Measurements from ENCODE around the gene FAM241B. TPM values are rescaled to one million over a fixed set of nuclear protein-coding genes. Genes with fewer than 3 reads are reported as not detected.

The FAM241B gene
- total RNA-seq, 1 experiment from 2014 or later, result 13.7 TPM

DNA sequence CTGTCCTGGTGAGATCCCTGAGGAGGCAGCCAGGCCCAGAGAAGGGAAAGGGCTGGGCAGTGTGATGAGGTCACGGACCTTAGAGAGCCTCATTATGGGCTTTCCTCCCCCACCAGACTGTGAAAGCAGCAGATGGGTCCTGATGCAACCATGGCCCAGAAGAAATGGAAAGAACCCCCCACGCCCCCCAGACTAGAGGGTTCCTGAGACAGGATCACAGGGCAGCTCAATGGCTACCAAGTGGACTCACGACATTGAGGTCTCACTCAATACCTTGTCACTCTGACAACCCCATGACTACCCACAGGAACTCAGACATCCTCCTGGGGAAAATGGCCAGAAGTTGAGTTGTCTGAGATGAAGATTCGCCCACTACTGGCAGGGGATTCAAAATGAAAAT, 36.7 kb downstream of the FAM241B start:
- Histone ChIP-seq H3K4me1 (ENCODE audit: insufficient read depth, low read length) (no peaks in the 10 kb centered on the region), H3K56ac (ENCODE audit: insufficient read length, low read depth, low read length) (no peak overlapping the region), H2BK20ac (ENCODE audit: low read depth, low read length, poor library complexity, severe bottlenecking) (no peak overlapping the region), H3K23me2 (ENCODE audit: insufficient read length, low read depth, low read length, poor library complexity, severe bottlenecking) (no peaks in the 10 kb centered on the region), H4K5ac (ENCODE audit: insufficient read length, low read depth, low read length) (no peak overlapping the region), H3K27me3 (ENCODE audit: insufficient read depth, low read length) (no peaks in the 10 kb centered on the region), H2BK12ac (ENCODE audit: insufficient read length, low read depth, low read length) (no peak overlapping the region), H3K27ac (ENCODE audit: insufficient read length, low read depth, low read length) (no peak overlapping the region), H2BK5ac (ENCODE audit: insufficient read length, low read length) (no peak overlapping the region), H2AFZ (ENCODE audit: low read length) (no peak overlapping the region), H3K18ac (ENCODE audit: insufficient read length, low read depth, low read length) (no peak overlapping the region), H3K79me2 (ENCODE audit: insufficient read depth, low read length) (no peaks in the 10 kb centered on the region), H2AK5ac (ENCODE audit: insufficient read length, low read length) (no peak overlapping the region), H3K9ac (ENCODE audit: extremely low read depth, insufficient read length, low read length) (no peak overlapping the region), H4K91ac (ENCODE audit: insufficient read length, low read depth, low read length) (no peak overlapping the region), H4K20me1 (ENCODE audit: control insufficient read depth, insufficient read depth, insufficient read length) (no peaks in the 10 kb centered on the region), H4K8ac (replicated peaks; ENCODE audit: insufficient read length, low read depth, low read length) (no peak overlapping the region), H3T11ph (ENCODE audit: low read length) (no peak overlapping the region), H2BK15ac (ENCODE audit: low read depth, low read length) (no peak overlapping the region), H3K4me2 (ENCODE audit: insufficient read depth, insufficient read length, low read length) (no peak overlapping the region), H3K14ac (ENCODE audit: insufficient read depth, low read length) (no peak overlapping the region; the same call in 1 of the 2 replicates), H3K4ac (ENCODE audit: low read depth, low read length) (no peak overlapping the region), H3K9me3 (ENCODE audit: control insufficient read depth, low read depth, low read length) (no peaks in the 10 kb centered on the region), H3K79me1 (ENCODE audit: insufficient read depth, low read depth, low read length, poor library complexity, severe bottlenecking) (no peaks in the 10 kb centered on the region), H2BK120ac (ENCODE audit: low read depth, low read length, poor library complexity, severe bottlenecking) (no peak overlapping the region), H3K23ac (ENCODE audit: insufficient read length, low read depth, low read length) (no peak overlapping the region)
- peaks cover 24% of the 10 kb centered on the region for H3K27me3 Mint-ChIP-seq (ENCODE audit: low read depth)
- H3K4me1 Mint-ChIP-seq, result peaks cover 20 to 21% of the 10 kb centered on the region in 2 experiments
- WGBS (ENCODE audit: extremely low coverage, insufficient read length, low lambda C conversion rate), result no CpG with 5 or more reads among the region's 4 CpGs
- DNase-seq, result no peak
- TF ChIP-seq, protein P1, sequence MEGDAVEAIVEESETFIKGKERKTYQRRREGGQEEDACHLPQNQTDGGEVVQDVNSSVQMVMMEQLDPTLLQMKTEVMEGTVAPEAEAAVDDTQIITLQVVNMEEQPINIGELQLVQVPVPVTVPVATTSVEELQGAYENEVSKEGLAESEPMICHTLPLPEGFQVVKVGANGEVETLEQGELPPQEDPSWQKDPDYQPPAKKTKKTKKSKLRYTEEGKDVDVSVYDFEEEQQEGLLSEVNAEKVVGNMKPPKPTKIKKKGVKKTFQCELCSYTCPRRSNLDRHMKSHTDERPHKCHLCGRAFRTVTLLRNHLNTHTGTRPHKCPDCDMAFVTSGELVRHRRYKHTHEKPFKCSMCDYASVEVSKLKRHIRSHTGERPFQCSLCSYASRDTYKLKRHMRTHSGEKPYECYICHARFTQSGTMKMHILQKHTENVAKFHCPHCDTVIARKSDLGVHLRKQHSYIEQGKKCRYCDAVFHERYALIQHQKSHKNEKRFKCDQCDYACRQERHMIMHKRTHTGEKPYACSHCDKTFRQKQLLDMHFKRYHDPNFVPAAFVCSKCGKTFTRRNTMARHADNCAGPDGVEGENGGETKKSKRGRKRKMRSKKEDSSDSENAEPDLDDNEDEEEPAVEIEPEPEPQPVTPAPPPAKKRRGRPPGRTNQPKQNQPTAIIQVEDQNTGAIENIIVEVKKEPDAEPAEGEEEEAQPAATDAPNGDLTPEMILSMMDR (conservative IDR thresholded peaks at IDR 0.05), result no peak
- no peaks in the 10 kb centered on the region for H3K9me3 Mint-ChIP-seq
- H3K27ac Mint-ChIP-seq, result no peak overlapping the region; a peak in 1 of 7 replicates
- no peaks in the 10 kb centered on the region for H3K36me3 Mint-ChIP-seq (ENCODE audit: insufficient read depth in 1 of 3, low read depth in 3 of 3)
- H3K4me3 Mint-ChIP-seq, result no peak overlapping the region; a peak in 1 of 5 replicates

Measured in H9 (cell line).